ENCODE data around the gene VPS37C. TPM values are rescaled to one million over a fixed set of nuclear protein-coding genes. Genes with fewer than 3 reads are reported as not detected.

Gene VPS37C
- total RNA-seq, 2 donors from 2014 or later = 23.0 to 32.7 TPM

DNA sequence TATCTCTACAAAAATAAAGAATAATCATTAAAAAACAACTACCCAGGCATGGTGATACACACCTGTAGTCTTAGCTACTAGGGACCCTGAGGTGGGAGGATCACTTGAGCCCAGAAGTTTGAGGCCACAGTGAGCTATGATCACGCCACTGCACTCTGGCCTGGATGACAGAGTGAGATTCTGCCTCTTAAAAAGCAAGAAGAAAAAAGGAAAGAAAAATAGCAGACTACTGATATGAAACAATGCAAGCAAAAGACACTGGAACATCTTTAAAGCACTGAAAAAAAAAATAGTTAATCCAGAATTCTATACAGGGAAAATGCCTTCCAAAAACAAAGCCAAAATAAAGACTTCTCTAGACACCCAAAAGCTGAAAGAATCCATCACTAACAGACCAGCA is 5.9 kb downstream of the VPS37C start:
- Histone ChIP-seq H3K27ac (no peak overlapping the region), H3K9me3 (no peaks in the 10 kb centered on the region), H3K27me3 (replicated peaks; ENCODE audit: insufficient read depth) (no peaks in the 10 kb centered on the region), H3K4me3 (no peak overlapping the region), H3K36me3 (no peaks in the 10 kb centered on the region), H3K4me1 (ENCODE audit: control insufficient read depth in 1 of 2, low read depth in 2 of 2) (peaks cover 30 to 63% of the 10 kb centered on the region in 2 donors)
- DNase-seq (ENCODE audit: low spot score) (no peak), ATAC-seq (ENCODE audit: insufficient number of reproducible peaks, low FRiP score, low read depth) (no peak)
- TF ChIP-seq CTCF (IDR thresholded peaks at IDR 0.05) = no peak

- Histone ChIP-seq H3K4me3 (no peak overlapping the region), H3K4me1 (ENCODE audit: control insufficient read depth in 1 of 2, low read depth in 2 of 2) (peaks cover 38 to 65% of the 10 kb centered on the region in 2 donors), H3K36me3 (no peaks in the 10 kb centered on the region), H3K27me3 (replicated peaks; ENCODE audit: insufficient read depth) (no peaks in the 10 kb centered on the region), H3K9me3 (no peaks in the 10 kb centered on the region), H3K27ac (peak overlapping the region; percentile 82 to 89)
- DNase-seq (ENCODE audit: low spot score) = no peak
- no peak for TF ChIP-seq CTCF (IDR thresholded peaks at IDR 0.05)
- ATAC-seq (ENCODE audit: insufficient number of reproducible peaks, low FRiP score, low read depth) = no peak
Measured at GRCh38 chr11:61154528-61154927, 6.7 kb downstream of the VPS37C start.

DNA sequence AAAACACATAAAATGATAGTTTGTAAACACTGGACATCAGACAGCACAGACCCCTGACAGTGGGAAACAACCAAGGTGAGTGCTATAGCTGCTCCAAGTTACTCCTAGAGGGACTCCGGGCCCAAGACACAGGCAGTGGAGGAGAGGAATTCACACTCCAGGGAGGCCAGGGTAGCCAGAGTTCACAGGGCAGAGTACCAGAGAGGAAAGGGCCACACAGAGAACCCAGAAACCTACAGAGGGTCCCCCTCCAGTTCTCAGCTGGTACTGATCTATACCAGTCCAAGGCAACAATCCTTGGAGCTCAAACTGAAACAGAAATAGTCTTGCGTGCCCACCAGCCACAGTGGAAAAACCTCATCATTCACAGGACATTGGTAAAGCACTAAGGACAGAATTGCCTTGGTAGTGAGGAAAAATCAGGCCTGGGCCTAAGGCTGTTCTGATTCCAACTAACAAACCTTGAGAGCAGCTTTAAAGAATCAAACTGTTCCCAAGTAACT is 7.6 kb downstream of the VPS37C start:
- peak overlapping the region; percentile 4 for H3K4me3 ChIP-seq
- no peaks in the 10 kb centered on the region for H3K27me3 ChIP-seq (replicated peaks; ENCODE audit: insufficient read depth)
- peaks cover 43 to 64% of the 10 kb centered on the region in 2 donors for H3K4me1 ChIP-seq (ENCODE audit: control insufficient read depth in 1 of 2, low read depth in 2 of 2)
- no peaks in the 10 kb centered on the region for H3K9me3 ChIP-seq
- ATAC-seq (ENCODE audit: insufficient number of reproducible peaks, low FRiP score, low read depth) (no peak), DNase-seq (ENCODE audit: low spot score) (no peak)
- no peak for TF ChIP-seq CTCF (IDR thresholded peaks at IDR 0.05)
- H3K36me3 ChIP-seq = no peaks in the 10 kb centered on the region
- peak overlapping the region; percentile 82 to 89 for H3K27ac ChIP-seq

GRCh38 chr11:61152816-61153592 is 8.2 kb downstream of the VPS37C start:
- no peaks in the 10 kb centered on the region for H3K36me3 ChIP-seq
- DNase-seq (ENCODE audit: low spot score) (no peak), ATAC-seq (ENCODE audit: insufficient number of reproducible peaks, low FRiP score, low read depth) (peak; percentile 77)
- H3K27ac ChIP-seq = peak overlapping the region; percentile 82 to 89
- no peaks in the 10 kb centered on the region for H3K9me3 ChIP-seq
- peaks cover 43 to 59% of the 10 kb centered on the region in 2 donors for H3K4me1 ChIP-seq (ENCODE audit: control insufficient read depth in 1 of 2, low read depth in 2 of 2)
- peak overlapping the region; percentile 4 for H3K4me3 ChIP-seq
- no peaks in the 10 kb centered on the region for H3K27me3 ChIP-seq (replicated peaks; ENCODE audit: insufficient read depth)
- TF ChIP-seq CTCF (IDR thresholded peaks at IDR 0.05) = no peak

DNA sequence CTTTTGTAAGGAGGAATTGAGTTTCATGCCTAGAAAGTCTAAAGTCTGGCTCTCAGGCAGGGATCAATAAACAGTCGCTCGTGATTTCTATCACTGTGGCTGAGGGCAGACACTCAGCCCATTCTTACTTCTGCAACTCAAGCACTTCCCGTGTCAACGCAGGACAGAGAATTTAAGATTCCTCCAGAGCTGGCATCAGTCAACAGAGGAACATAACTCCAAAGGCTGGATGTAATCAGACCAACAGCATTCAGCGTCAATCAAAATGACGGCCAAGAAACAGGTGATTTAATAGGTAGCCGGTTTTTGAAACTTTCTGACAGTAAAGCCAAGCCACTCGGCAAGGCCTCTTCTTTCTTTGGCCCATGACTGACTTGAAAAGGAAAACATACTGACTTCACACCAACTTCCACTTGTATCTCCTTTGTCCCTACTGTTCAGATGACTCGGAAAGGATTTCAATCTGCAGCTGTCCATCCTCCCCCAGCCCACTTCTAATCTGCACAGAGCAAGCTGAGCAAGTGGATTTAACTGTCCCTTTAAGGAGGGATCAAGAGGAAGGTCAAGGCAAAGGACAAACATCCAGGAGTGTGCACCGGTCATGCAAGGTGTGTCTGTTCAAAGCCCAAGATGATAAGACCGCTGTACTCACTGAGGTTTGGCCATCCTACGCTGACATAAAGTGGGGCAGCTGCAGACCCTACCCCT is 9.5 kb downstream of the VPS37C start:
- DNase-seq (ENCODE audit: low spot score) (no peak), ATAC-seq (ENCODE audit: insufficient number of reproducible peaks, low FRiP score, low read depth) (no peak)
- Histone ChIP-seq H3K4me1 (ENCODE audit: control insufficient read depth in 1 of 2, low read depth in 2 of 2) (peaks cover 43 to 66% of the 10 kb centered on the region in 2 donors), H3K27ac (peak overlapping the region; percentile 82 to 89), H3K27me3 (replicated peaks; ENCODE audit: insufficient read depth) (no peaks in the 10 kb centered on the region), H3K36me3 (no peaks in the 10 kb centered on the region), H3K9me3 (no peaks in the 10 kb centered on the region), H3K4me3 (no peak overlapping the region)
- no peak for TF ChIP-seq CTCF (IDR thresholded peaks at IDR 0.05)

Data from thoracic aorta (tissue), 2 donors.